HG03442 (cell line): ENCODE data around the gene PDIK1L.

Source experiments
- ATAC-seq: cut with Tn5 transposase; IDR thresholded peaks from one replicate; pipeline ENCODE4 v1.9.1; 2021; ENCODE audit warnings: mild to moderate bottlenecking, moderate library complexity; ENCODE audit not compliant: unreplicated experiment

Gene PDIK1L

GRCh38 chr1:26153966-26154532 is 42.4 kb downstream of the PDIK1L start:
- no peak for ATAC-seq

GRCh38 chr1:26154750-26155149 is 43.1 kb downstream of the PDIK1L start:
- no peak for ATAC-seq

GRCh38 chr1:26155370-26156284 is 44.0 kb downstream of the PDIK1L start:
- no peak for ATAC-seq

GRCh38 chr1:26156285-26157038 is 44.8 kb downstream of the PDIK1L start:
- ATAC-seq = no peak

- no peak for ATAC-seq
Observed at GRCh38 chr1:26158271-26158907, 46.8 kb downstream of the PDIK1L start.

- ATAC-seq = no peak
Observed at GRCh38 chr1:26158908-26159742, 47.5 kb downstream of the PDIK1L start, which contains the start of gene FAM110D. Gene FAM110D, plus strand, starts transcription at chr1:26159079. Its CDS starts 2,213 bp downstream, at chr1:26161292.

- ATAC-seq = no peak
Observed at GRCh38 chr1:26159743-26160039, 48.1 kb downstream of the PDIK1L start.

- no peak for ATAC-seq
Observed at GRCh38 chr1:26160527-26161414, 49.1 kb downstream of the PDIK1L start.

- ATAC-seq = no peak
Observed at GRCh38 chr1:26161415-26162219, 50.0 kb downstream of the PDIK1L start.

GRCh38 chr1:26162220-26162709 is 50.6 kb downstream of the PDIK1L start:
- ATAC-seq = no peak

GRCh38 chr1:26163684-26164035 is 52.0 kb downstream of the PDIK1L start:
- no peak for ATAC-seq

GRCh38 chr1:26164036-26164860 is 52.6 kb downstream of the PDIK1L start:
- no peak for ATAC-seq

GRCh38 chr1:26164861-26165842 is 53.5 kb downstream of the PDIK1L start:
- ATAC-seq = no peak

- no peak for ATAC-seq
Observed at GRCh38 chr1:26166719-26167281, 55.2 kb downstream of the PDIK1L start.

- ATAC-seq = no peak
Observed at GRCh38 chr1:26168410-26169197, 57.0 kb downstream of the PDIK1L start, which contains the start of gene C1orf232. Gene C1orf232, minus strand, starts transcription at chr1:26168963. Its CDS starts 464 bp downstream, at chr1:26168499.
